NB4 (cell line): ENCODE results near the gene ZNF665.

Experiments used
- CTCF ChIP-seq: IDR thresholded peaks from one replicate; pipeline ENCODE4 v1.5.1; 2012; ENCODE audit warnings: low read depth, low read length
- POLR2A ChIP-seq: IDR thresholded peaks from 2 replicates; pipeline ENCODE4 v1.6.1; 2011; ENCODE audit warnings: mild to moderate bottlenecking; ENCODE audit not compliant: insufficient read length; ENCODE audit errors: extremely low read depth
- TF ChIP-seq, protein P1 (sequence below): IDR thresholded peaks from 2 replicates; pipeline ENCODE4 v1.6.1; 2011; ENCODE audit warnings: low read depth, low read length

DNA sequence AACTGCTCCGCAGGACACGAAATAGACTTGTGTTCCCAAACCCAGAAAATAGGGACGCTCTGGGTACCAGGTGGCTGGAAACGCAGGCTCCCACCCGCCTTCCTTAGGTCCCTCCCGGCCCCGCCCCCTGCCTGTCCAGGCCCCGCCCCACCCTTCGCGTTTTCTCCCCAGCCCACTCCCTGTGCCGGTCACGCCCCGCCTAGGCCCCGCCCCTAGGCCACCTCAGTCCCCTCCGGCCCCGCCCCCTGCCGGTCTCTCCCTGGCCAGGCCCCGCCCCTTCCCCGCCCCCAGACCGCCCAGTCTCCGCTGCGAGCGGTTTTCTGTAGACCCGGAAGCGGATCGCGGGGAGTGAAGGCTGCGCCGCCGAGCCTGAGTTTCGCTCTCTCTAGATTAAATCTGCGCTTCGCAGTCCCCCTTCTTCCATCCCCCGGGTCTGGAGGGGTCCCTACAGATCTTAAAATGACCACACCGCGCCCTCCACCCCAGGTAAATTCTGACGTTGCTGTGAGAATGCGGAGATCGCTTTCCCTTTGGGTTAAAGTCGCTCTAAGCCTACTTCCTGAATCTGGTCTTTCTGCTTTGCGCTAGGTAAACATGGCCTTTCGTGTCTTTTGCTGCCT is 3.7 kb upstream of the ZNF665 start:
- TF ChIP-seq POLR2A (no peak), CTCF (no peak)
- TF ChIP-seq, protein P1, sequence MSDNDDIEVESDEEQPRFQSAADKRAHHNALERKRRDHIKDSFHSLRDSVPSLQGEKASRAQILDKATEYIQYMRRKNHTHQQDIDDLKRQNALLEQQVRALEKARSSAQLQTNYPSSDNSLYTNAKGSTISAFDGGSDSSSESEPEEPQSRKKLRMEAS: no peak
